ENCODE data around the gene BCORL1.

BCORL1 gene

GRCh38 chrX:130093271-130093670 is 110.8 kb downstream of the BCORL1 start:
- no peaks in the 10 kb centered on the region for H3K36me3 ChIP-seq
- peaks cover 9% of the 10 kb centered on the region for H3K27me3 ChIP-seq (ENCODE audit: insufficient read depth, low read depth, severe bottlenecking)
- no peak overlapping the region for H3K27ac ChIP-seq
- DNase-seq, result no peak
- no peaks in the 10 kb centered on the region for H3K9me3 ChIP-seq (ENCODE audit: severe bottlenecking)
- TF ChIP-seq, protein P1, sequence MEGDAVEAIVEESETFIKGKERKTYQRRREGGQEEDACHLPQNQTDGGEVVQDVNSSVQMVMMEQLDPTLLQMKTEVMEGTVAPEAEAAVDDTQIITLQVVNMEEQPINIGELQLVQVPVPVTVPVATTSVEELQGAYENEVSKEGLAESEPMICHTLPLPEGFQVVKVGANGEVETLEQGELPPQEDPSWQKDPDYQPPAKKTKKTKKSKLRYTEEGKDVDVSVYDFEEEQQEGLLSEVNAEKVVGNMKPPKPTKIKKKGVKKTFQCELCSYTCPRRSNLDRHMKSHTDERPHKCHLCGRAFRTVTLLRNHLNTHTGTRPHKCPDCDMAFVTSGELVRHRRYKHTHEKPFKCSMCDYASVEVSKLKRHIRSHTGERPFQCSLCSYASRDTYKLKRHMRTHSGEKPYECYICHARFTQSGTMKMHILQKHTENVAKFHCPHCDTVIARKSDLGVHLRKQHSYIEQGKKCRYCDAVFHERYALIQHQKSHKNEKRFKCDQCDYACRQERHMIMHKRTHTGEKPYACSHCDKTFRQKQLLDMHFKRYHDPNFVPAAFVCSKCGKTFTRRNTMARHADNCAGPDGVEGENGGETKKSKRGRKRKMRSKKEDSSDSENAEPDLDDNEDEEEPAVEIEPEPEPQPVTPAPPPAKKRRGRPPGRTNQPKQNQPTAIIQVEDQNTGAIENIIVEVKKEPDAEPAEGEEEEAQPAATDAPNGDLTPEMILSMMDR (IDR thresholded peaks at IDR 0.05; ENCODE audit: low read depth, low read length), result no peak
- no peak overlapping the region for H3K4me3 ChIP-seq (ENCODE audit: low read depth, low read length)

DNA sequence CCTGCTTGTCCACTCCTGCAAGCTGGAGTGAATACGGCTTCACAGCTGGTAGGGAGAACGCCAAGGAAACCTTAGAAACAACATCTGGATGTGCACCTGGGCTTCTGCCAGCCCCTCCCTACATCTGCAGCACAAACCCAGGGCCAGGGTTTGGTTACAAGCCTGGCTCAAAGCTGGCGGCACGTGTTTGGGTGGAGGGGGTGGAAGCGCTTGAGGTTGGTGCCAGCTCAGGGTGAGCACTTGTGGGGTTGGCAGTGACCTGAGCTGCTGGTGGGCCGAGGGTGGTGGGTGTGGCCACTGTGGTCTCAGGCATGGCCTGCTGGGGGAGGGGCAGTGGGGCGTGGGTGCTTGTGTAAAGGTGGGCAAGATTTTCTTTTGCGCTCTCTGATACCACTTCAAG is 112.3 kb downstream of the BCORL1 start:
- no peaks in the 10 kb centered on the region for H3K9me3 ChIP-seq (ENCODE audit: severe bottlenecking)
- TF ChIP-seq, protein P1 (IDR thresholded peaks at IDR 0.05; ENCODE audit: low read depth, low read length), result no peak
- no peak for DNase-seq
- peaks cover 14% of the 10 kb centered on the region for H3K27me3 ChIP-seq (ENCODE audit: insufficient read depth, low read depth, severe bottlenecking)
- no peak overlapping the region for H3K27ac ChIP-seq
- no peak overlapping the region for H3K4me3 ChIP-seq (ENCODE audit: low read depth, low read length)
- H3K36me3 ChIP-seq, result no peaks in the 10 kb centered on the region

DNA sequence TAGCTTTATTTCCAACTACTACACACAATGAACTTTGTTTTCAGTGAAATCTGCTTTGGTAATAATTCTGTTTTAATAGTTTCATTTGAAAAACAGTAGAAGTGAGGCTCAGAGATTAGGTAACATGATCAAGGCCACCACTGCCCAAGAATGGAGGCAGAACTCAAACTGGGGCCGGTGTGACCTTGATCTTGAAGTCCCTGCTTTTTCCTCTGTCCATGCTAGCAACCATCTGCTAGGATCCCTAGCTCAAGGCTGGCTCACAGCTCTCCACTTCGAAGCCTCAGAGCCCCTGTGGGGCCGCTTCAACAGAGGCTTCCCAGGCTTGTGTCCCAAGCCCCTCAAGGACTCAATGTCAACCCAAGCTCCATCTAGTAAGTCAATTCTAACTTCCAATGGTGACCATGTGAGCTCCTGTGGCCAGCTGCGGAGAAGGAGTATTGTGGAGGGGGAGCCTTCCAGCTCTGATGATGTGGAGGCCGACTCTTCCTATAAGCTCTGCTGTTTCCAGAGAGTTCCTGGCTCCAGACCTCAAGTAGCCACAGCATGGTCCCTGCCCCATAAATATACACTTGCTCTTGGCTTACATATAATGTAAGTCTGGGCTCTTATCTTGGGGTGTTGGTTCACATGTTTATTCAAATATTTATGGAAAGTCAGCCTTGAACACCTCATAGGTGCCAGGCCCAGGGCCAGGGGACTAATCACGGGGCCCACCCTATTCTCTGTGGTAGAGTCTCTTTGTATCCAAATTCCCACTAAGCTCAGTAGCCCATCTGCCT is 113.0 kb downstream of the BCORL1 start:
- DNase-seq, result no peak
- Histone ChIP-seq H3K36me3 (no peaks in the 10 kb centered on the region), H3K27ac (no peak overlapping the region), H3K4me3 (ENCODE audit: low read depth, low read length) (no peak overlapping the region), H3K27me3 (ENCODE audit: insufficient read depth, low read depth, severe bottlenecking) (peaks cover 17% of the 10 kb centered on the region), H3K9me3 (ENCODE audit: severe bottlenecking) (no peaks in the 10 kb centered on the region)
- TF ChIP-seq, protein P1 (IDR thresholded peaks at IDR 0.05; ENCODE audit: low read depth, low read length), result no peak

DNA sequence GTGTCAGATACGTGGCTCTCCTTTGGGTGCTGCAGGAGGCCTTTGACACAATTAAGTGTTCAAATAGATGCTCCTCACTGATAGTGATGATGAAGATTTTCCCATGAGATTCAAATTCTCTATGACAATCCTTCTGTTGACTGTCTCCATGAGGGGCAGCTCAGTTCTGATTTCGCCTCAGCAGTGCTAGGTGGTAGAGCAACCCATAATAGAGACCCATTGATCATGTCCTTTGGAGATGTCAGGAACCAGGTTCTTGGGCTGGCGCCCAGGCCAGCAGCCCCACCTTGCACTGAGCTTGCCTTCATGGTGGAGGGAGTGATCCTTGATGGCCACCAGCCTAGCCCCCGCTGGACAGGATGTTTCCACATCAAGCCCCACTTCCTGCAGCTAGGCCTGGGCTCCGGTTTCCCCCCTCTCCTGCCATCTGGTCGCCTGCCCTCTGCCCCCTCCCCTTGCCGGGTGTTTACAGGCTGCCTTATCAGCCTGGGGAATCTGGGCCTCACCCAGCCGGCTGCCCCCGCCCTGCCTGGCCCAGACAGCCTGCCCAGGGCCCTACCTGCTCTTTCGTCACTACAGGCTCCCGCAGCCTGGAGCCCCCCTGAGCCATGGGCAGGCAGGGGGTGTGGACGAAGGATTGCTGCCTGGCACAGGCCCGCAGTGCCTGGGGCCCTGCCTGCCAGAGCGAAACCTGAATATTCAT is 115.2 kb downstream of the BCORL1 start:
- no peaks in the 10 kb centered on the region for H3K9me3 ChIP-seq (ENCODE audit: severe bottlenecking)
- H3K4me3 ChIP-seq (ENCODE audit: low read depth, low read length), result no peak overlapping the region
- H3K36me3 ChIP-seq, result no peaks in the 10 kb centered on the region; the same call in 1 of the 2 replicates
- TF ChIP-seq, protein P1 (IDR thresholded peaks at IDR 0.05; ENCODE audit: low read depth, low read length), result no peak
- DNase-seq, result peak; percentile 79
- peaks cover 17% of the 10 kb centered on the region for H3K27me3 ChIP-seq (ENCODE audit: insufficient read depth, low read depth, severe bottlenecking)
- H3K27ac ChIP-seq, result peak overlapping the region; percentile 77

DNA sequence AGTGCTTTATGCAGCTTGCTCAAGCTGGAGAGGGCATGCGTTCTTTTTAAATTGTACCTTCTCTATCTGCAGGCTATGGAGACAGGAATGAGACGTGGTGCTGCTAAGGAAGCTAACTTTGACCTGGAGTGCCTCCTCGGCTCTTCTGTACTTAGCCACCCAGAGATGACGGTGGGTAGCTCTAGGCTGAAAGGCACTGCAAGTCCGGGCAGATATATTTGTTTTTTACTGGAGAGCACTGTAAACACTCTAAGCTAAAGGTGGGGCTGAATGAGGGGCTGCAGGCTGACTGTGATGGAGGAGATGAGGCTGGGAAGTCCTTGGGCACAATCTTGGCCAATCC is 115.7 kb downstream of the BCORL1 start:
- no peaks in the 10 kb centered on the region; the same call in 1 of the 2 replicates for H3K36me3 ChIP-seq
- peaks cover 17% of the 10 kb centered on the region for H3K27me3 ChIP-seq (ENCODE audit: insufficient read depth, low read depth, severe bottlenecking)
- H3K9me3 ChIP-seq (ENCODE audit: severe bottlenecking), result no peaks in the 10 kb centered on the region
- peak overlapping the region; percentile 77 for H3K27ac ChIP-seq
- no peak for DNase-seq
- no peak overlapping the region for H3K4me3 ChIP-seq (ENCODE audit: low read depth, low read length)
- TF ChIP-seq, protein P1 (IDR thresholded peaks at IDR 0.05; ENCODE audit: low read depth, low read length), result no peak
